Transverse colon (tissue), 4 donors: ENCODE data around the gene PGS1.

Experiments used
- POLR2A ChIP-seq: fragments of 450-650 bp; IDR thresholded peaks from one replicate; pipeline ENCODE4 v1.6.1; 2016; ENCODE audit warnings: antibody characterized with exemption, mild to moderate bottlenecking, moderate library complexity
- POLR2AphosphoS5 ChIP-seq, 3 donors: sonication (generic); formaldehyde crosslinking; IDR thresholded peaks; one replicate each; pipeline ENCODE4 v1.6.1; 2016; ENCODE audit warnings: antibody characterized with exemption in 3 of 3
- TF ChIP-seq, protein P1 (sequence below), 5 experiments: fragments of 200-600 bp in 3 of 5; fragments of 450-650 bp in 2 of 5; sonication (generic) in 3 of 5; IDR thresholded peaks; 1 replicate in 2 of 5; 2 replicates in 3 of 5; pipeline ENCODE4 v1.5.1; 2016 to 2017; ENCODE audit warnings: antibody characterized with exemption in 5 of 5, inconsistent platforms in 3 of 5, mild to moderate bottlenecking in 2 of 5, moderate library complexity in 1 of 5

DNA sequence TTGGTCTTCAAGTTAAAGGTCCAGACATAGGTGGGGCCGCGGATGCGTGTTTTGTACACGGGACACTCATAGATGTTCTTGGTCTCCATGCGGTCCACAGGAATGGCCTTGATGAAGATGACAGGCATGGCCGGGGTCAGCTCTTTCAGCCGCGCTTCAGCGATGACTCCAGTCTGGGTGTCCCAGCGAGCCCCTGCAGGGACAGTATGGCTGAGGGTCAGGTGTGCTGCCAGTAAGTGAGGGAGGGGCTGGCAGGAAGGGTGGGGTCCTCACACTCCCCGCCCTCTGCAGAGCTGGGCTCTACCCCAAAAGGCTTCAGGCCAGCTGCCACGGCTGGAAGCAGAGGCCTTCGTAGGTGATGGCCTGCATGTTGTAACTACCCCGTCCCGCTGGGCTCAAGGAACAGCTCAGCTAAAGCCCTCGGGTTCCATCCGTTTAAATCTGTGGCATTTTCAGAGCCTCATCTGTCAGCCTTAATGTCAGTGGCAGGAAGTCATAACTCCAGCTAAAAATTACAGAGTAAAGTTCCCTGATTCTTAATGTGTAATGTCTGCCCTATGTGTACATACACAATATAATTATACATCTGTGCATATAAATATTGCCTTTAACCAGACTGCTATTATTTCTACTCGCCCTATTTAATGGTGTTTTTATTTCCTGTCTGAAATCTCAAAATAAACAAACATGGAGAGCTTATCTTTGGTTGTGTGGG lies 45.7 kb downstream of the PGS1 start:
- TF ChIP-seq, protein P1, sequence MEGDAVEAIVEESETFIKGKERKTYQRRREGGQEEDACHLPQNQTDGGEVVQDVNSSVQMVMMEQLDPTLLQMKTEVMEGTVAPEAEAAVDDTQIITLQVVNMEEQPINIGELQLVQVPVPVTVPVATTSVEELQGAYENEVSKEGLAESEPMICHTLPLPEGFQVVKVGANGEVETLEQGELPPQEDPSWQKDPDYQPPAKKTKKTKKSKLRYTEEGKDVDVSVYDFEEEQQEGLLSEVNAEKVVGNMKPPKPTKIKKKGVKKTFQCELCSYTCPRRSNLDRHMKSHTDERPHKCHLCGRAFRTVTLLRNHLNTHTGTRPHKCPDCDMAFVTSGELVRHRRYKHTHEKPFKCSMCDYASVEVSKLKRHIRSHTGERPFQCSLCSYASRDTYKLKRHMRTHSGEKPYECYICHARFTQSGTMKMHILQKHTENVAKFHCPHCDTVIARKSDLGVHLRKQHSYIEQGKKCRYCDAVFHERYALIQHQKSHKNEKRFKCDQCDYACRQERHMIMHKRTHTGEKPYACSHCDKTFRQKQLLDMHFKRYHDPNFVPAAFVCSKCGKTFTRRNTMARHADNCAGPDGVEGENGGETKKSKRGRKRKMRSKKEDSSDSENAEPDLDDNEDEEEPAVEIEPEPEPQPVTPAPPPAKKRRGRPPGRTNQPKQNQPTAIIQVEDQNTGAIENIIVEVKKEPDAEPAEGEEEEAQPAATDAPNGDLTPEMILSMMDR (IDR thresholded peaks at IDR 0.05): no peak
- TF ChIP-seq POLR2AphosphoS5 (IDR thresholded peaks at IDR 0.05): no peak
- TF ChIP-seq POLR2A: no peak
